HEK293T (cell line): ENCODE results near the gene CPNE4.
A peak's percentile ranks its signal among the peaks of the same experiment; 100 is the strongest.

ENCODE experiments used
- CTCF ChIA-PET: fragments of 350-600 bp; formaldehyde crosslinking; extraction: SDS; loops from one replicate; lab custom pipeline; 2021; ENCODE audit warnings: antibody characterized with exemption, inconsistent platforms; lab: Yijun Ruan, JAX
- POLR2A ChIA-PET: fragments of 350-600 bp; formaldehyde crosslinking; extraction: SDS; loops from one replicate; lab custom pipeline; 2020; ENCODE audit warnings: antibody characterized with exemption, inconsistent platforms; lab: Yijun Ruan, JAX
- DNase-seq: peaks from one replicate; pipeline ENCODE4 v3.0.0; 2012; ENCODE audit warnings: mixed read lengths; ENCODE audit errors: extremely low spot score
- ARNT ChIP-seq: fragments of 450-650 bp; IDR thresholded peaks from 2 replicates; pipeline ENCODE4 v1.6.1; 2017; ENCODE audit warnings: mild to moderate bottlenecking
- BHLHE40 ChIP-seq: fragments of 450-650 bp; IDR thresholded peaks from 2 replicates; pipeline ENCODE4 v1.6.1; 2016; ENCODE audit warnings: mild to moderate bottlenecking, moderate library complexity, borderline replicate concordance
- CTBP1 ChIP-seq: fragments of 450-650 bp; IDR thresholded peaks from 2 replicates; pipeline ENCODE4 v1.6.1; 2016; ENCODE audit warnings: borderline replicate concordance
- ELF4 ChIP-seq: fragments of 450-650 bp; IDR thresholded peaks from 2 replicates; pipeline ENCODE4 v1.6.1; 2017; ENCODE audit warnings: antibody characterized with exemption
- FOXA1 ChIP-seq: fragments of 450-650 bp; IDR thresholded peaks from 2 replicates; pipeline ENCODE4 v1.6.1; 2016; ENCODE audit warnings: mild to moderate bottlenecking
- FOXK2 ChIP-seq: fragments of 450-650 bp; IDR thresholded peaks from 2 replicates; pipeline ENCODE4 v1.6.1; 2016; ENCODE audit warnings: mild to moderate bottlenecking
- FOXM1 ChIP-seq: fragments of 450-650 bp; IDR thresholded peaks from 2 replicates; pipeline ENCODE4 v1.6.1; 2017; ENCODE audit warnings: mild to moderate bottlenecking, borderline replicate concordance
- HDGF ChIP-seq: fragments of 450-650 bp; IDR thresholded peaks from 2 replicates; pipeline ENCODE4 v1.6.1; 2017; ENCODE audit warnings: antibody characterized with exemption, borderline replicate concordance
- L3MBTL2 ChIP-seq: fragments of 450-650 bp; conservative IDR thresholded peaks from 2 replicates; pipeline ENCODE4 v1.6.1; 2016; ENCODE audit warnings: mild to moderate bottlenecking
- LEF1 ChIP-seq: fragments of 450-650 bp; IDR thresholded peaks from 2 replicates; pipeline ENCODE4 v1.6.1; 2017; ENCODE audit warnings: mild to moderate bottlenecking, borderline replicate concordance
- NFRKB ChIP-seq: fragments of 450-650 bp; IDR thresholded peaks from 2 replicates; pipeline ENCODE4 v1.6.1; 2016; ENCODE audit warnings: mild to moderate bottlenecking, moderate library complexity
- PKNOX1 ChIP-seq: fragments of 450-650 bp; IDR thresholded peaks from 2 replicates; pipeline ENCODE4 v1.6.1; 2016
- SP1 ChIP-seq: fragments of 450-650 bp; IDR thresholded peaks from 2 replicates; pipeline ENCODE4 v1.6.1; 2017
- SUZ12 ChIP-seq: fragments of 450-650 bp; IDR thresholded peaks from 2 replicates; pipeline ENCODE4 v1.6.1; 2016; ENCODE audit warnings: mild to moderate bottlenecking
- TARDBP ChIP-seq: fragments of 450-650 bp; IDR thresholded peaks from 2 replicates; pipeline ENCODE4 v1.6.1; 2016
- ZNF384 ChIP-seq: fragments of 450-650 bp; IDR thresholded peaks from 2 replicates; pipeline ENCODE4 v1.6.1; 2016

CPNE4 gene

GRCh38 chr3:131553495-131554247 lies 481.1 kb downstream of the CPNE4 start:
- DNase-seq: no peak
- POLR2A ChIA-PET: no interaction called here
- CTCF ChIA-PET: no interaction called here
- TF ChIP-seq TARDBP: no peak

- no peak for DNase-seq
- TF ChIP-seq FOXA1 (no peak), ELF4 (no peak), PKNOX1 (no peak), SP1 (no peak)
- ChIA-PET CTCF (no interaction called here), POLR2A (no interaction called here)
These were observed 483.1 kb downstream of the CPNE4 start for GRCh38 chr3:131551761-131552160.

- no peak for TF ChIP-seq NFRKB
- no peak for TF ChIP-seq FOXK2
- TF ChIP-seq PKNOX1: no peak
- no peak for TF ChIP-seq BHLHE40
- TF ChIP-seq ARNT: no peak
- no peak for TF ChIP-seq HDGF
- no peak for TF ChIP-seq SP1
- no peak for TF ChIP-seq LEF1
- no peak for TF ChIP-seq ELF4
- TF ChIP-seq TARDBP: no peak
- TF ChIP-seq ZNF384: no peak
- TF ChIP-seq SUZ12: no peak
- no peak for TF ChIP-seq FOXM1
- no peak for TF ChIP-seq CTBP1
- no peak for TF ChIP-seq L3MBTL2
- no peak for TF ChIP-seq FOXA1
- ChIA-PET POLR2A (no interaction called here), CTCF (no interaction called here)
- no peak for DNase-seq
These were observed 484.0 kb downstream of the CPNE4 start for GRCh38 chr3:131550562-131551465.

- POLR2A ChIA-PET: no interaction called here
- TF ChIP-seq ELF4 (no peak), FOXK2 (no peak), HDGF (no peak), TARDBP (no peak), SUZ12 (no peak), LEF1 (no peak), FOXM1 (no peak), L3MBTL2 (no peak), FOXA1 (no peak), ZNF384 (no peak), PKNOX1 (no peak), SP1 (no peak), BHLHE40 (no peak), ARNT (no peak), CTBP1 (no peak), NFRKB (no peak)
- DNase-seq: peak; percentile 8
- CTCF ChIA-PET: no interaction called here
These were observed 485.5 kb downstream of the CPNE4 start for GRCh38 chr3:131549340-131549739.

- POLR2A ChIA-PET: no interaction called here
- TF ChIP-seq SUZ12 (no peak), FOXA1 (no peak), ARNT (no peak), BHLHE40 (no peak), LEF1 (no peak), L3MBTL2 (no peak), HDGF (no peak), TARDBP (no peak), NFRKB (no peak), CTBP1 (no peak), SP1 (no peak), PKNOX1 (no peak), FOXM1 (no peak), ELF4 (no peak), ZNF384 (no peak), FOXK2 (no peak)
- DNase-seq: no peak
- CTCF ChIA-PET: no interaction called here
These were observed 487.2 kb downstream of the CPNE4 start for GRCh38 chr3:131547585-131547984.
